Cardiac muscle cell (in vitro differentiated cells and primary cell): ENCODE data around the gene TBCEL. TPM values are rescaled to one million over a fixed set of nuclear protein-coding genes. Genes with fewer than 3 reads are reported as not detected.

ENCODE experiments used
- DNase-seq, 2 donors: peaks; one replicate each; pipeline versions ENCODE4 v3.0.0 to v3.0.0-alpha.2; 2010 to 2017; ENCODE audit warnings: low read depth in 1 of 2, low spot score in 1 of 2
- H3K27ac ChIP-seq: fragments of 200-600 bp; sonication (generic); 2 replicates; pipeline ENCODE4 v1.5.1; 2016
- H3K27me3 ChIP-seq: fragments of 200-600 bp; sonication (generic); 2 replicates; pipeline ENCODE4 v1.6.0; 2016; ENCODE audit warnings: control low read depth
- H3K36me3 ChIP-seq: fragments of 200-600 bp; sonication (generic); 2 replicates; pipeline ENCODE4 v1.5.1; 2016; ENCODE audit warnings: control low read depth
- H3K4me1 ChIP-seq: fragments of 200-600 bp; sonication (generic); 2 replicates; pipeline ENCODE4 v1.8.1; 2017; ENCODE audit warnings: low read depth, mild to moderate bottlenecking, mixed run types
- H3K4me3 ChIP-seq: fragments of 200-600 bp; sonication (generic); 2 replicates; pipeline ENCODE4 v1.5.1; 2016; ENCODE audit warnings: mild to moderate bottlenecking
- H3K9me3 ChIP-seq: fragments of 200-600 bp; sonication (generic); 2 replicates; pipeline ENCODE4 v1.5.1; 2017; ENCODE audit warnings: low read depth, mild to moderate bottlenecking, control low read depth
- polyA plus RNA-seq: library from polyadenylated mRNA; unstranded; fragments of >200 nt; fragmentation: Nextera tagmentation; extraction: Ambion mirVana; gene quantifications from 2 replicates; pipeline ENCODE4 v1.2.1, GENCODE V29; 2016
- total RNA-seq: library from RNA; depleted of rRNA; stranded (reverse); fragments of >200 nt; gene quantifications from 2 replicates; pipeline ENCODE4 v1.2.3, GENCODE V29; 2016
- TF ChIP-seq, protein P1 (sequence below): IDR thresholded peaks from 2 replicates; pipeline ENCODE4 v1.5.1; 2012; ENCODE audit warnings: low read depth, mild to moderate bottlenecking, low read length

The TBCEL gene
- 24.3 and 26.3 TPM in 2 replicates for total RNA-seq
- polyA plus RNA-seq = 17.7 and 21.8 TPM in 2 replicates

GRCh38 chr11:121023848-121024751 is at the start of gene TBCEL:
TBCEL (plus strand) TSS chr11:121024102; CDS start chr11:121045691, 21,589 bp downstream.
- Histone ChIP-seq H3K9me3 (no peaks in the 10 kb centered on the region), H3K27ac (peak within 1 kb of the TSS; percentile 90), H3K4me1 (peaks cover 13% of the 10 kb centered on the region), H3K4me3 (peak within 1 kb of the TSS; percentile 85), H3K36me3 (no peaks in the 10 kb centered on the region), H3K27me3 (no peaks in the 10 kb centered on the region)
- TF ChIP-seq, protein P1, sequence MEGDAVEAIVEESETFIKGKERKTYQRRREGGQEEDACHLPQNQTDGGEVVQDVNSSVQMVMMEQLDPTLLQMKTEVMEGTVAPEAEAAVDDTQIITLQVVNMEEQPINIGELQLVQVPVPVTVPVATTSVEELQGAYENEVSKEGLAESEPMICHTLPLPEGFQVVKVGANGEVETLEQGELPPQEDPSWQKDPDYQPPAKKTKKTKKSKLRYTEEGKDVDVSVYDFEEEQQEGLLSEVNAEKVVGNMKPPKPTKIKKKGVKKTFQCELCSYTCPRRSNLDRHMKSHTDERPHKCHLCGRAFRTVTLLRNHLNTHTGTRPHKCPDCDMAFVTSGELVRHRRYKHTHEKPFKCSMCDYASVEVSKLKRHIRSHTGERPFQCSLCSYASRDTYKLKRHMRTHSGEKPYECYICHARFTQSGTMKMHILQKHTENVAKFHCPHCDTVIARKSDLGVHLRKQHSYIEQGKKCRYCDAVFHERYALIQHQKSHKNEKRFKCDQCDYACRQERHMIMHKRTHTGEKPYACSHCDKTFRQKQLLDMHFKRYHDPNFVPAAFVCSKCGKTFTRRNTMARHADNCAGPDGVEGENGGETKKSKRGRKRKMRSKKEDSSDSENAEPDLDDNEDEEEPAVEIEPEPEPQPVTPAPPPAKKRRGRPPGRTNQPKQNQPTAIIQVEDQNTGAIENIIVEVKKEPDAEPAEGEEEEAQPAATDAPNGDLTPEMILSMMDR = no peak
- DNase-seq = peak; percentile 92 to 95

- no peak overlapping the region for H3K4me3 ChIP-seq
- no peaks in the 10 kb centered on the region for H3K9me3 ChIP-seq
- DNase-seq = no peak
- H3K4me1 ChIP-seq = no peaks in the 10 kb centered on the region
- no peaks in the 10 kb centered on the region for H3K36me3 ChIP-seq
- no peak overlapping the region for H3K27ac ChIP-seq
- H3K27me3 ChIP-seq = no peaks in the 10 kb centered on the region
- TF ChIP-seq, protein P1 = no peak
Measured at GRCh38 chr11:120974466-120974865, 49.4 kb upstream of the TBCEL start.

DNA sequence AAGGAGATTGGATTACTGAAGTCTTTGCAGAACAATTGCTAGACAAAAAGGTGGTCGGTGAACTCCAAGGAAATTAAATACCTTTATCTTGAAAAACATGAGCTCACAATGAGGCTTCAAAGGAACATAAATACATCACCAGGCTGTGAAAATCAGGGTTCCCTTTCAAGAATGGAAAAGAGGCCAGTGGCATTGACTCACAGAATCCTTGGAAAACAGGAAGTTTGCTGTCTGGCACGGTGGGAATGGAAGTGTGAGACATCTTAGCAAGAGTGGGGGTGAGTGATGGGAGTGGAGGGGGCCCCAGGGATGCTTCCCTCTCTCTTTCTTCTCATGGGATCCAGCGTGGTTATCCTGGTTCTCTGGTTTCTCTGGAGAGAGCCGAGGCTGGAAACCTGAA is 48.9 kb upstream of the TBCEL start:
- H3K4me1 ChIP-seq = no peaks in the 10 kb centered on the region

DNA sequence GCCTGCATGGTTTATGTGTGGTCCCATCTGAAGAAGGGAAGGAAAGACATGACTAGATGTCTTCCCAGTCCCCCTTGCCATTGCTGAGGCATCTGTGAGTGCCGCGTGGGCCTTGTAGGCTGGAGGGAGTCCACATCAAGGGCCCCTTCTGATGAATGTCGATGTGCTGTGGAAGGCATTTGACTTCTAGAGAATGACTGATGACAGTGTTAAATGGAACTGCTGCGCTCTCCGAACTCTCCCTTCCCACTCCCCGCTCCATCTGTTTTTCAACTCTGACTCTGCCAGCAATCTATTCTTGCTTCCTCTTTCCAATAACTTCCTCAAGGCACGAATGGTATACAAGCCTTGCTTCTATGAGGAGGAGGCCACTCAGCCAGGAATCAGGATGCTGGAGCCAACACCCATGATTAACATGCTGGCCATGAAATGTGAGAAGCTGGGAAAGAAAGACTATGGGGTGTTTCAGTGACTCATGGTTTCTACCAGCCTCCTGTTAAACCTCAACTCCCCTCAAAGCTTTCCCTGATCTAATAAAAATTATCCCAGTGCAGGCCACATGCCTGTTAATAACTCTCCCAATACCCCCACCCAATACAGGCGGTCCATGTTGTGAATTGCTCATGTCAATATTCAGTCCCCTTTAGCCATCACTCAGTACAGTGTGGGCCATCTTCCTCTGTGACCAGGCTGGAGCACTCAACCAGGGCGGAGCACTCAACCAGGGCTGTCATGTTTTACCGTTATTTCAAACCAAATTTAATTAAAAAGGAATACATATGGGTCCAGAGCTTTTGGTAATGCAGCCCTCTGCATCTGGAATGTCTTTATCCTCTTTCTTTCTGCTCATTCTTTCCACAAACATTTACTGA is 46.4 kb upstream of the TBCEL start:
- TF ChIP-seq, protein P1 = no peak
- Histone ChIP-seq H3K36me3 (no peaks in the 10 kb centered on the region), H3K9me3 (no peaks in the 10 kb centered on the region), H3K27ac (no peak overlapping the region), H3K4me1 (no peaks in the 10 kb centered on the region), H3K4me3 (no peak overlapping the region), H3K27me3 (no peaks in the 10 kb centered on the region)
- DNase-seq = no peak

More for the DNA sequence above, 48.9 kb upstream of the TBCEL start:
- no peak for DNase-seq
- no peaks in the 10 kb centered on the region for H3K9me3 ChIP-seq
- TF ChIP-seq, protein P1 = no peak
- H3K27ac ChIP-seq = no peak overlapping the region
- no peak overlapping the region for H3K4me3 ChIP-seq
- H3K27me3 ChIP-seq = no peaks in the 10 kb centered on the region
- no peaks in the 10 kb centered on the region for H3K36me3 ChIP-seq

DNA sequence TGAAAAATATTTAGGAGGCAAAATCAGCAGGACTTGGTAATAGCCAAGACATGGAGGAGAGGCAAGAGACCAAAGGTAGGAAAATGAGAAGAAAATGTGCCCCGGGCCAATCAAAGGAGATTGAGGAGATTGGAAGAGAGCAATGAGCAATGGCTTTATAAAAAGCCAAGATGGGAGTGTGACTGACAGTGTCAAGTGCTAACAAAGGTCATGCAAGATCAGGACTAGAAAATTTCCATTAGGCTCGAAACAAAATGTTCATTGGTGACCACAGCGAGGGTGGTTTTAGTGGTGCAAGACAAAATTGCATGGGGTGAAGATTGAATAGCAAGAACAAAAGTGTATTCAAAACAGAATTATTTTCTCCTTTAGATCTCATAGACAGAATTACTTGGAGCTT is 45.2 kb upstream of the TBCEL start:
- no peak overlapping the region for H3K4me3 ChIP-seq
- no peak overlapping the region for H3K27ac ChIP-seq

More for the DNA sequence above, 45.2 kb upstream of the TBCEL start:
- TF ChIP-seq, protein P1 = no peak
- no peaks in the 10 kb centered on the region for H3K36me3 ChIP-seq
- H3K4me1 ChIP-seq = no peaks in the 10 kb centered on the region
- H3K27me3 ChIP-seq = no peaks in the 10 kb centered on the region
- no peak for DNase-seq
- H3K9me3 ChIP-seq = no peaks in the 10 kb centered on the region
